ENCODE measurements around the gene ADORA1. TPM values are rescaled to one million over a fixed set of nuclear protein-coding genes. Genes with fewer than 3 reads are reported as not detected.
A peak's percentile ranks its signal among the peaks of the same experiment; 100 is the strongest.

ADORA1 gene
- total RNA-seq, 1 experiment from 2014 or later = 1.5 TPM

GRCh38 chr1:203180611-203181330 lies 53.2 kb downstream of the ADORA1 start:
- no peaks in the 10 kb centered on the region for H3K27me3 ChIP-seq
- H3K9me3 ChIP-seq = no peaks in the 10 kb centered on the region
- H3K4me3 ChIP-seq = no peak overlapping the region
- no peaks in the 10 kb centered on the region for H3K36me3 ChIP-seq
- no peak for DNase-seq

GRCh38 chr1:203181586-203182386 lies 54.3 kb downstream of the ADORA1 start:
- DNase-seq = no peak
- Histone ChIP-seq H3K36me3 (no peaks in the 10 kb centered on the region), H3K4me3 (no peak overlapping the region), H3K9me3 (no peaks in the 10 kb centered on the region), H3K27me3 (no peaks in the 10 kb centered on the region)

- no peaks in the 10 kb centered on the region for H3K36me3 ChIP-seq
- H3K9me3 ChIP-seq = no peaks in the 10 kb centered on the region
- H3K27me3 ChIP-seq = no peaks in the 10 kb centered on the region
- no peak for DNase-seq
- no peak overlapping the region for H3K4me3 ChIP-seq
Measured at GRCh38 chr1:203182387-203182953, 54.9 kb downstream of the ADORA1 start.

GRCh38 chr1:203183828-203184227 lies 56.3 kb downstream of the ADORA1 start:
- no peak for DNase-seq

GRCh38 chr1:203184467-203184866 lies 56.9 kb downstream of the ADORA1 start:
- Histone ChIP-seq H3K36me3 (no peaks in the 10 kb centered on the region), H3K27me3 (no peaks in the 10 kb centered on the region), H3K4me3 (no peak overlapping the region), H3K9me3 (no peaks in the 10 kb centered on the region)
- DNase-seq = no peak

More at GRCh38 chr1:203183828-203184227, 56.3 kb downstream of the ADORA1 start:
- Histone ChIP-seq H3K27me3 (no peaks in the 10 kb centered on the region), H3K36me3 (no peaks in the 10 kb centered on the region), H3K4me3 (no peak overlapping the region), H3K9me3 (no peaks in the 10 kb centered on the region)

- DNase-seq = no peak
- Histone ChIP-seq H3K27me3 (no peaks in the 10 kb centered on the region), H3K9me3 (no peaks in the 10 kb centered on the region), H3K36me3 (no peaks in the 10 kb centered on the region), H3K4me3 (no peak overlapping the region)
Measured at GRCh38 chr1:203185061-203185461, 57.5 kb downstream of the ADORA1 start.

GRCh38 chr1:203185585-203185984 lies 58.1 kb downstream of the ADORA1 start:
- H3K36me3 ChIP-seq = no peaks in the 10 kb centered on the region
- H3K9me3 ChIP-seq = no peaks in the 10 kb centered on the region
- no peak for DNase-seq
- no peaks in the 10 kb centered on the region for H3K27me3 ChIP-seq
- H3K4me3 ChIP-seq = no peak overlapping the region

GRCh38 chr1:203186091-203186445 lies 58.5 kb downstream of the ADORA1 start:
- Histone ChIP-seq H3K4me3 (no peak overlapping the region), H3K9me3 (no peaks in the 10 kb centered on the region), H3K36me3 (no peaks in the 10 kb centered on the region), H3K27me3 (no peaks in the 10 kb centered on the region)
- DNase-seq = no peak

- DNase-seq = peak; percentile 61
Measured at GRCh38 chr1:203186446-203187303, 59.1 kb downstream of the ADORA1 start, which contains the start of gene CHI3L1. Gene CHI3L1 (minus strand): TSS chr1:203186704. CDS start chr1:203186623, 81 bp downstream.

GRCh38 chr1:203187304-203187685 lies 59.8 kb downstream of the ADORA1 start:
- Histone ChIP-seq H3K9me3 (no peaks in the 10 kb centered on the region), H3K36me3 (no peaks in the 10 kb centered on the region), H3K4me3 (no peak overlapping the region), H3K27me3 (no peaks in the 10 kb centered on the region)
- no peak for DNase-seq

More at GRCh38 chr1:203186446-203187303, 59.1 kb downstream of the ADORA1 start, which contains the start of gene CHI3L1:
- Histone ChIP-seq H3K27me3 (no peaks in the 10 kb centered on the region), H3K36me3 (no peaks in the 10 kb centered on the region), H3K9me3 (no peaks in the 10 kb centered on the region), H3K4me3 (no peak within 1 kb of the TSS)

GRCh38 chr1:203187689-203188264 lies 60.3 kb downstream of the ADORA1 start:
- Histone ChIP-seq H3K27me3 (no peaks in the 10 kb centered on the region), H3K9me3 (no peaks in the 10 kb centered on the region), H3K4me3 (no peak overlapping the region), H3K36me3 (no peaks in the 10 kb centered on the region)
- DNase-seq = no peak

- DNase-seq = no peak
- H3K9me3 ChIP-seq = no peaks in the 10 kb centered on the region
- H3K36me3 ChIP-seq = no peaks in the 10 kb centered on the region
Measured at GRCh38 chr1:203188686-203189232, 61.2 kb downstream of the ADORA1 start.

GRCh38 chr1:203189951-203190352 lies 62.4 kb downstream of the ADORA1 start:
- Histone ChIP-seq H3K27me3 (no peaks in the 10 kb centered on the region), H3K4me3 (no peak overlapping the region)
- peak; percentile 79 for DNase-seq

More at GRCh38 chr1:203188686-203189232, 61.2 kb downstream of the ADORA1 start:
- H3K4me3 ChIP-seq = no peak overlapping the region
- H3K27me3 ChIP-seq = no peaks in the 10 kb centered on the region

GRCh38 chr1:203190949-203191348 lies 63.4 kb downstream of the ADORA1 start:
- H3K27me3 ChIP-seq = no peaks in the 10 kb centered on the region
- DNase-seq = no peak
- H3K4me3 ChIP-seq = no peak overlapping the region
- H3K36me3 ChIP-seq = no peaks in the 10 kb centered on the region
- H3K9me3 ChIP-seq = no peaks in the 10 kb centered on the region

More at GRCh38 chr1:203189951-203190352, 62.4 kb downstream of the ADORA1 start:
- Histone ChIP-seq H3K36me3 (no peaks in the 10 kb centered on the region), H3K9me3 (no peaks in the 10 kb centered on the region)

GRCh38 chr1:203196371-203196770 lies 68.8 kb downstream of the ADORA1 start:
- Histone ChIP-seq H3K4me3 (no peak overlapping the region), H3K9me3 (no peaks in the 10 kb centered on the region), H3K36me3 (no peaks in the 10 kb centered on the region), H3K27me3 (no peaks in the 10 kb centered on the region)
- no peak for DNase-seq

- Histone ChIP-seq H3K9me3 (no peaks in the 10 kb centered on the region), H3K4me3 (no peak overlapping the region), H3K36me3 (no peaks in the 10 kb centered on the region), H3K27me3 (no peaks in the 10 kb centered on the region)
- peak; percentile 82 for DNase-seq
Measured at GRCh38 chr1:203197625-203198024, 70.1 kb downstream of the ADORA1 start.

Data from MG63 (cell line).